ENCODE data around the gene BAZ2B.
A peak's percentile ranks its signal among the peaks of the same experiment; 100 is the strongest.

BAZ2B gene

DNA sequence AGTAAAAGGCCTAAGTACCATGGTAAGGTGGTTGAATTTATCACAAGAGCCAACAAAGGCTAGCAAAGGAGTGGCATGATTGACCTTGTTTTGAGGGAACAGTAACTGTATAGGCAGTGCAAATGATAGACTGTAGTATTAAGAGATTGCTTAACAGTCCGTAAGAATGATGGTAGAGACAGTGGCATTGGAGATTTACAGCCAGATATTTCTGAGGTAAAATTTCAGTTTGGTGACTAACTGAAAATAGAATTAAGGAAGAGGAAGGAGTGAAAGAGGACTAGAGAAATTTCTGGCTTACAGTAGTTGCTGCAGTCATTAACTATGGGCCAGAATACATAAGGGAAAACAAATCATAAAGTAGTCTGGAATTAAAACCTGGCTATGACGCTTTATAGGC, 4.4 kb upstream of the BAZ2B start:
- Histone ChIP-seq H3K9me2 (replicated peaks; ENCODE audit: low read depth, low read length) (no peaks in the 10 kb centered on the region), H2AFZ (ENCODE audit: low read length) (0 out of 2 replicates have a peak overlapping the region, but pooled peaks have one; percentile 11), H3F3A (ENCODE audit: low read depth) (no peaks in the 10 kb centered on the region), H3K9me3 (ENCODE audit: insufficient read depth, low read depth, low read length) (no peaks in the 10 kb centered on the region), H3K4me1 (ENCODE audit: insufficient read depth, low read length, poor library complexity, severe bottlenecking) (peaks cover 5% of the 10 kb centered on the region), H3K9ac (ENCODE audit: low read depth, low read length, poor library complexity, severe bottlenecking) (no peak overlapping the region), H4K20me1 (ENCODE audit: insufficient read depth, low read length, poor library complexity, severe bottlenecking) (no peaks in the 10 kb centered on the region), H3K4me3 (ENCODE audit: low read length, poor library complexity, severe bottlenecking) (no peak overlapping the region), H3K4me2 (ENCODE audit: low read depth, low read length, poor library complexity, severe bottlenecking) (no peak overlapping the region), H3K27me3 (ENCODE audit: insufficient read depth, low read length, poor library complexity, severe bottlenecking) (no peaks in the 10 kb centered on the region), H3K79me2 (ENCODE audit: insufficient read depth, low read length) (no peaks in the 10 kb centered on the region), H3K36me3 (ENCODE audit: insufficient read depth, low read length) (no peaks in the 10 kb centered on the region)
- TF ChIP-seq, protein P1, sequence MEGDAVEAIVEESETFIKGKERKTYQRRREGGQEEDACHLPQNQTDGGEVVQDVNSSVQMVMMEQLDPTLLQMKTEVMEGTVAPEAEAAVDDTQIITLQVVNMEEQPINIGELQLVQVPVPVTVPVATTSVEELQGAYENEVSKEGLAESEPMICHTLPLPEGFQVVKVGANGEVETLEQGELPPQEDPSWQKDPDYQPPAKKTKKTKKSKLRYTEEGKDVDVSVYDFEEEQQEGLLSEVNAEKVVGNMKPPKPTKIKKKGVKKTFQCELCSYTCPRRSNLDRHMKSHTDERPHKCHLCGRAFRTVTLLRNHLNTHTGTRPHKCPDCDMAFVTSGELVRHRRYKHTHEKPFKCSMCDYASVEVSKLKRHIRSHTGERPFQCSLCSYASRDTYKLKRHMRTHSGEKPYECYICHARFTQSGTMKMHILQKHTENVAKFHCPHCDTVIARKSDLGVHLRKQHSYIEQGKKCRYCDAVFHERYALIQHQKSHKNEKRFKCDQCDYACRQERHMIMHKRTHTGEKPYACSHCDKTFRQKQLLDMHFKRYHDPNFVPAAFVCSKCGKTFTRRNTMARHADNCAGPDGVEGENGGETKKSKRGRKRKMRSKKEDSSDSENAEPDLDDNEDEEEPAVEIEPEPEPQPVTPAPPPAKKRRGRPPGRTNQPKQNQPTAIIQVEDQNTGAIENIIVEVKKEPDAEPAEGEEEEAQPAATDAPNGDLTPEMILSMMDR (conservative IDR thresholded peaks at IDR 0.05; ENCODE audit: low read length), result no peak
- no peak for TF ChIP-seq EZH2phosphoT487 (IDR thresholded peaks at IDR 0.05; ENCODE audit: borderline replicate concordance)

DNA sequence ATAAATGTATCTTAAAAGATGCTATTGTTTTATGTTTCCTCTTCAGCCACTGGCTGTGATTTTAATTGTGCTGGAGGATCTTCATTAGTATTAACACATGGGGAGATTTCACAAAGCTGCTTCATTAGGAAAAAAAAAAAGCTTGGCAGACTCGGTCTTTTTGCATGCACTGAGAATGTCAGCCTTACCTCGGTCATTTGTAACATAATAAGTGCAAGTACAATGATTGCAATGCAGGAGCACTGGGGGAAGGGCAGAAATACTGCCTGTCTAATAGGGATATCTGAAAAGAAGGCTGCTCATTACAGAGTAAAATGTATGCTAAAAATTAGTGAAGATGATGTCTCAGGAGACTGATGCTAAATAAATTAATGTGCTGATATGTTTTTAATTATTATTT, 1.3 kb upstream of the BAZ2B start:
- Histone ChIP-seq H3K79me2 (ENCODE audit: insufficient read depth, low read length) (peaks cover 24% of the 10 kb centered on the region), H2AFZ (ENCODE audit: low read length) (no peak overlapping the region), H3K27me3 (ENCODE audit: insufficient read depth, low read length, poor library complexity, severe bottlenecking) (no peaks in the 10 kb centered on the region), H3K9ac (ENCODE audit: low read depth, low read length, poor library complexity, severe bottlenecking) (no peak overlapping the region), H3K9me3 (ENCODE audit: insufficient read depth, low read depth, low read length) (no peaks in the 10 kb centered on the region), H3K4me3 (ENCODE audit: low read length, poor library complexity, severe bottlenecking) (no peak overlapping the region), H3K9me2 (replicated peaks; ENCODE audit: low read depth, low read length) (no peaks in the 10 kb centered on the region), H3F3A (ENCODE audit: low read depth) (no peaks in the 10 kb centered on the region), H3K4me1 (ENCODE audit: insufficient read depth, low read length, poor library complexity, severe bottlenecking) (peaks cover 23% of the 10 kb centered on the region), H3K4me2 (ENCODE audit: low read depth, low read length, poor library complexity, severe bottlenecking) (no peak overlapping the region), H4K20me1 (ENCODE audit: insufficient read depth, low read length, poor library complexity, severe bottlenecking) (peaks cover 6% of the 10 kb centered on the region), H3K36me3 (ENCODE audit: insufficient read depth, low read length) (no peaks in the 10 kb centered on the region)
- TF ChIP-seq, protein P1 (conservative IDR thresholded peaks at IDR 0.05; ENCODE audit: low read length), result no peak
- no peak for TF ChIP-seq EZH2phosphoT487 (IDR thresholded peaks at IDR 0.05; ENCODE audit: borderline replicate concordance)

DNA sequence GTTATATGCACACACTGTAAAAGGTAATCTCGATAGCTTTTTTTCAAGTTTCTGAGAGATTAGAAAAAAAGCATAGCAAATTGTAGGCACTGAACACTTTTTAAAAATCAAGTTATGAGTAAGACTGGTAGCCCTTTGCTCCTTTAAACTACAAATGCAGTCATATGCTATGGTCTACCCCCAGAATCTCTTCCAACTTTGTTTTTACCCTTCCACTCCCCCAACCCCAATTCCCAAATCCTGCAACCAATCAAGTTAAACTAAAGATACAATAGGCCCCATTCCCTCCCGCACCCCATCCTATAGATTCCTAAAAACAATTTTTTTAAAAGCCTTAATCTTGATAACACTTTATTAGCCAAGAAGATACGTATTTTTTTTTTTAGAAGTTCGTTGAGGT, 752 bp upstream of the BAZ2B start:
- Histone ChIP-seq H3K9me3 (ENCODE audit: insufficient read depth, low read depth, low read length) (no peaks in the 10 kb centered on the region), H3K4me2 (ENCODE audit: low read depth, low read length, poor library complexity, severe bottlenecking) (peak overlapping the region; percentile 87), H3K79me2 (ENCODE audit: insufficient read depth, low read length) (peaks cover 29% of the 10 kb centered on the region), H3K9ac (ENCODE audit: low read depth, low read length, poor library complexity, severe bottlenecking) (no peak overlapping the region), H2AFZ (ENCODE audit: low read length) (no peak overlapping the region), H3F3A (ENCODE audit: low read depth) (no peaks in the 10 kb centered on the region), H3K4me3 (ENCODE audit: low read length, poor library complexity, severe bottlenecking) (no peak overlapping the region), H4K20me1 (ENCODE audit: insufficient read depth, low read length, poor library complexity, severe bottlenecking) (peaks cover 6% of the 10 kb centered on the region), H3K27me3 (ENCODE audit: insufficient read depth, low read length, poor library complexity, severe bottlenecking) (no peaks in the 10 kb centered on the region), H3K9me2 (replicated peaks; ENCODE audit: low read depth, low read length) (no peaks in the 10 kb centered on the region), H3K36me3 (ENCODE audit: insufficient read depth, low read length) (no peaks in the 10 kb centered on the region), H3K4me1 (ENCODE audit: insufficient read depth, low read length, poor library complexity, severe bottlenecking) (peaks cover 29% of the 10 kb centered on the region)
- no peak for TF ChIP-seq EZH2phosphoT487 (IDR thresholded peaks at IDR 0.05; ENCODE audit: borderline replicate concordance)
- TF ChIP-seq, protein P1 (conservative IDR thresholded peaks at IDR 0.05; ENCODE audit: low read length), result no peak

Data from Loucy (cell line).